Thymus (tissue), 11 donors: ENCODE results near the gene PSPN. TPM values are rescaled to one million over a fixed set of nuclear protein-coding genes. Genes with fewer than 3 reads are reported as not detected.
"Not testable (repeated sequence)": the region's sequence is repeated elsewhere in the genome, so short reads cannot be mapped to it uniquely, and the experiment has no call there.

ENCODE experiments used
- DNase-seq, 9 donors: peaks; one replicate each; pipeline ENCODE4 v3.0.0-alpha.2; 2013; ENCODE audit warnings: low spot score in 9 of 9, low read depth in 6 of 9, missing footprints in 1 of 9
- H3K27ac ChIP-seq, 2 donors: one replicate each; pipeline ENCODE4 v1.5.1; 2013; ENCODE audit warnings: control low read depth in 1 of 2, low read depth in 1 of 2, low read length in 1 of 2, mild to moderate bottlenecking in 1 of 2, moderate library complexity in 1 of 2
- H3K27me3 ChIP-seq, 2 donors: one replicate each; pipeline ENCODE4 v1.5.1; 2013; ENCODE audit warnings: low read length in 1 of 2; ENCODE audit not compliant: control insufficient read depth in 2 of 2, insufficient read depth in 1 of 2
- H3K36me3 ChIP-seq, 2 donors: one replicate each; pipeline ENCODE4 v1.5.1; 2013; ENCODE audit warnings: low read length in 1 of 2, mild to moderate bottlenecking in 1 of 2, moderate library complexity in 1 of 2; ENCODE audit not compliant: control insufficient read depth in 2 of 2, insufficient read depth in 2 of 2
- H3K4me1 ChIP-seq, 2 donors: one replicate each; pipeline ENCODE4 v1.5.1; 2013; ENCODE audit warnings: low read length in 2 of 2; ENCODE audit not compliant: control insufficient read depth in 2 of 2, insufficient read depth in 2 of 2
- H3K4me3 ChIP-seq, 2 donors: one replicate each; pipeline ENCODE4 v1.5.1; 2013; ENCODE audit warnings: low read length in 2 of 2, control low read depth in 1 of 2, mild to moderate bottlenecking in 1 of 2
- H3K9me3 ChIP-seq, 2 donors: one replicate each; pipeline ENCODE4 v1.5.1; 2013; ENCODE audit warnings: low read length in 1 of 2, mild to moderate bottlenecking in 1 of 2; ENCODE audit not compliant: control insufficient read depth in 2 of 2, insufficient read depth in 1 of 2
- WGBS: extraction: QIAGEN DNeasy Blood & Tissue Kit; methylation state at CpG from one replicate; pipeline ENCODE4 v1.1.7; 2013; 5-methylcytosine and 5-hydroxymethylcytosine counted together
- polyA plus RNA-seq: library from polyadenylated mRNA; stranded (reverse); fragments of 200-250 nt; gene quantifications from one replicate; pipeline ENCODE4 v1.2.3, GENCODE V29; 2013
- total RNA-seq: library from RNA; stranded (reverse); fragments of 120-200 nt; gene quantifications from one replicate; pipeline ENCODE4 v1.2.4, GENCODE V29; 2013
- donor health status: healthy.

The PSPN gene
- total and polyA plus RNA-seq, 2 donors, result 0.90 to 1.0 TPM

GRCh38 chr19:6352381-6353165 lies 23.2 kb downstream of the PSPN start:
- no peak overlapping the region for H3K27ac ChIP-seq

DNA sequence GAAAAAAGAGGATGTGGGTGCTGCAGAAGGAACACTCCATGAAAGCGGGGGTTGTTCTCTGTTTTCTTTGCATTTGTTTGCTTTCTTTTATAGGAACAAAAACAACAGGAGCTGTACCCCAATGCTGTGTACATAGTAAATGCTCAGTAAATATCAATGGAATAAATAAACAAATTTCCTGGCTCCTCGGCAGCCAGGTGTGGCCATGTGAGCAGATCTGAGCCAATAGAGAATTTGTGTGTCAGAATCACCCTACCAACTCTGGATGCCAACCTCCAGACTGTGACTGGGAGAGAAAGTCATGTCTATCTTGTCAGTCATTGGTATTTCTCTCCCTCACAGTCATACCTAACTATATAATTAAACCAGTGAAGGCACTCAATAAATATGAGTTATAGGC lies 25.0 kb downstream of the PSPN start:
- Histone ChIP-seq H3K4me1 (no peaks in the 10 kb centered on the region), H3K36me3 (peaks cover 7% of the 10 kb centered on the region in 2 donors), H3K4me3 (no peak overlapping the region), H3K27ac (no peak overlapping the region), H3K9me3 (no peaks in the 10 kb centered on the region), H3K27me3 (no peaks in the 10 kb centered on the region)
- no peak for DNase-seq
- WGBS, result 93% methylated on average over 2 of the region's 2 CpGs

More at GRCh38 chr19:6352381-6353165, 23.2 kb downstream of the PSPN start:
- Histone ChIP-seq H3K4me1 (no peaks in the 10 kb centered on the region), H3K9me3 (no peaks in the 10 kb centered on the region), H3K36me3 (peaks cover 5 to 7% of the 10 kb centered on the region in 2 donors), H3K4me3 (no peak overlapping the region), H3K27me3 (no peaks in the 10 kb centered on the region)
- DNase-seq, result no peak
- WGBS, result 95% methylated on average over 2 of the region's 2 CpGs

GRCh38 chr19:6349271-6349670 lies 26.5 kb downstream of the PSPN start:
- not testable (repeated sequence) for H3K9me3 ChIP-seq, H3K36me3 ChIP-seq, H3K27me3 ChIP-seq, H3K27ac ChIP-seq, H3K4me1 ChIP-seq, H3K4me3 ChIP-seq, DNase-seq
- WGBS, result 95% methylated on average over 2 of the region's 2 CpGs

- no peak for DNase-seq
- Histone ChIP-seq H3K27ac (no peak overlapping the region), H3K27me3 (no peaks in the 10 kb centered on the region), H3K9me3 (peaks cover 0 to 1% of the 10 kb centered on the region in 2 donors), H3K4me3 (no peak overlapping the region), H3K4me1 (no peaks in the 10 kb centered on the region), H3K36me3 (peaks cover 2 to 3% of the 10 kb centered on the region in 2 donors)
- WGBS, result 97% methylated on average over 1 of the region's 1 CpG
Observed at GRCh38 chr19:6343462-6343861, 32.3 kb downstream of the PSPN start.

GRCh38 chr19:6340493-6341201 lies 35.1 kb downstream of the PSPN start:
- Histone ChIP-seq H3K4me3 (no peak overlapping the region), H3K27ac (no peak overlapping the region), H3K4me1 (no peaks in the 10 kb centered on the region), H3K9me3 (peaks cover 0 to 1% of the 10 kb centered on the region in 2 donors), H3K36me3 (peaks cover 0 to 3% of the 10 kb centered on the region in 2 donors), H3K27me3 (no peaks in the 10 kb centered on the region)
- DNase-seq, result peak in 1 of 9 donors; percentile 6
- 82% methylated on average over 14 of the region's 14 CpGs for WGBS

DNA sequence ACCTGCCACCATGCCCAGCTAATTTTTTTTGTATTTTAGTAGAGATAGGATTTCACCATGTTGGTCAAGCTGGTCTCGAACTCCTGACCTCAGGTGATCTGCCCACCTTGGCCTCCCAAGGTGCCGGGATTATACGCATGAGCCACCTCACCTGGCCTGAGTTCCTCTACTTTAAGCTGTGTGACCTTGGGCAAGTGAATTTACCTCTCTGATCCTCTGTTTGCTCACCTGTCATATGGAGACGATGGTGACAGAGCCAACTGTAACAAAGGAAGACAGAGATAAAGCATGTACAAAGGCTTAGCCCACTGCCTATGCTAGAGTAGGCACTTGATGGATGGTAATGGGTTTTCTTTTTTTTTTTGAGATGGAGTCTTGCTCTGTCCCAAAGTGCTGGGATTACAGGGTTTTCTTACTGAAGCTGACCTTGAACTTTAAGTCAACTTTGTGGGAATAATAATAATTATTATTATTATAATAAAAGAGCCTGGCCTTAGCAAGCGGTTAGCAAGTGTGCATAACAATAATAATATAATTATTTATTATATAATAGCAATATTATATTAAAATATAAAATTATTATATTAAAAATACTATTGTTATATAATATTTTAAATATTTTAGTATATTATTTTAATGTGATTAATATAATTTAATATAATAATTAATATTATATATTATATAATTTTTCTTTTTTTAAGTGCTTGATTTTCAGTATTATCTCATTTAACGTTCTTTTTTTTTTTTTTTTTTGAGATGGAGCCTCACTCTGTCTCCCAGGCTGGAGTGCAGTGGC lies 41.0 kb downstream of the PSPN start:
- no peaks in the 10 kb centered on the region for H3K36me3 ChIP-seq
- DNase-seq, result no peak
- H3K27ac ChIP-seq, result no peak overlapping the region
- H3K4me1 ChIP-seq, result no peaks in the 10 kb centered on the region
- 95% methylated on average over 6 of the region's 6 CpGs for WGBS
- no peaks in the 10 kb centered on the region for H3K27me3 ChIP-seq
- no peak overlapping the region for H3K4me3 ChIP-seq
- H3K9me3 ChIP-seq, result no peaks in the 10 kb centered on the region

DNA sequence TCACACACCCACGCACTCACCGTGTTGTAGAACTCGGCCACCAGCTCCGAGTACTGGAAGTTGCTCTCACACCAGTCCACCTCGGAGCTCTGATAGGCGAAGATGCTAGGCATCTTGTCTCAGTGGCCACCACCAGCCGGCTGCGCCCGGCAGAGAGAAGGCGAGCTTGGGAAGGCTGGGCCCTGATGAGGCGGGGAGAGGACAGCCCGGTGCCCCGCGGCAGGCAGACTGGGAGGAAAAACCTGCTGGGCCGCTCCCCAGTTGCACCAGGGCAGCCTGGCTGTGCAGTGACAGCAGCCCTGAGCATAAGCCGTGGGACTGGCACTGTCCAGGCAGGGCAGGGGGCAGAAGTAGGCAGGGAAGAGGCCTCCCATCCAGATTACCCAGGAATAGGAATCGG lies 42.3 kb downstream of the PSPN start, which contains the start of gene ACER1:
TSS of gene ACER1 (minus strand) at position 174 of the 400 bp plus-strand sequence. CDS start at position 113, 61 bp downstream.
- no peaks in the 10 kb centered on the region for H3K27me3 ChIP-seq
- H3K9me3 ChIP-seq, result no peaks in the 10 kb centered on the region
- no peak within 1 kb of the TSS for H3K4me3 ChIP-seq
- H3K27ac ChIP-seq, result no peak within 1 kb of the TSS
- WGBS, result 90% methylated on average over 17 of the region's 17 CpGs
- no peaks in the 10 kb centered on the region for H3K4me1 ChIP-seq
- DNase-seq, result no peak
- H3K36me3 ChIP-seq, result no peaks in the 10 kb centered on the region

DNA sequence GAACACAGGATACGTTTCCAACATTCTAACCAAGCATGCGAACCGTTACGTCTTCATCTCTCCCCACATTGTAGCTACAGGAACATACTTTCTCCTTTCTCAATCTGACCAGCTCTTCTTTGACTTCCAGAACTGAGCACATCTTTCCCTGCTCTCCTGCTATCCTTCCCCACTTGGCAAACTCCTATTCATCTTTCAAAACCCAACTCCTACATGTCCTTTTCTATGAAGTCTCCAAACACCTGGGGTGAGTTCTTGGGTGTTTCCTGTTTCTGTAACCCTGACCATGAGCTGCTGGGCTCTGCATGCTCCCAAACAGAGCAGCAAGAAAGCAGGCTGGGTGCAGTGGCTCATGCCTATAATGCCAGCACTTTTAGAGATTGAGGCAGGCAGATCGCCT lies 48.9 kb downstream of the PSPN start:
- Histone ChIP-seq H3K27me3 (no peaks in the 10 kb centered on the region), H3K9me3 (no peaks in the 10 kb centered on the region), H3K27ac (no peak overlapping the region), H3K36me3 (no peaks in the 10 kb centered on the region), H3K4me3 (no peak overlapping the region), H3K4me1 (no peaks in the 10 kb centered on the region)
- 94% methylated on average over 5 of the region's 5 CpGs for WGBS
- DNase-seq, result no peak

- no peaks in the 10 kb centered on the region for H3K36me3 ChIP-seq
- no peaks in the 10 kb centered on the region for H3K9me3 ChIP-seq
- no peak overlapping the region for H3K27ac ChIP-seq
- no peak for DNase-seq
- no peaks in the 10 kb centered on the region for H3K27me3 ChIP-seq
- no peaks in the 10 kb centered on the region for H3K4me1 ChIP-seq
- WGBS, result 93% methylated on average over 4 of the region's 4 CpGs
- H3K4me3 ChIP-seq, result no peak overlapping the region
Observed at GRCh38 chr19:6325614-6326013, 50.1 kb downstream of the PSPN start.
